ENCODE data around the gene UBAP1L.
"Not testable (repeated sequence)": the region's sequence is repeated elsewhere in the genome, so short reads cannot be mapped to it uniquely, and the experiment has no call there.

Gene UBAP1L

DNA sequence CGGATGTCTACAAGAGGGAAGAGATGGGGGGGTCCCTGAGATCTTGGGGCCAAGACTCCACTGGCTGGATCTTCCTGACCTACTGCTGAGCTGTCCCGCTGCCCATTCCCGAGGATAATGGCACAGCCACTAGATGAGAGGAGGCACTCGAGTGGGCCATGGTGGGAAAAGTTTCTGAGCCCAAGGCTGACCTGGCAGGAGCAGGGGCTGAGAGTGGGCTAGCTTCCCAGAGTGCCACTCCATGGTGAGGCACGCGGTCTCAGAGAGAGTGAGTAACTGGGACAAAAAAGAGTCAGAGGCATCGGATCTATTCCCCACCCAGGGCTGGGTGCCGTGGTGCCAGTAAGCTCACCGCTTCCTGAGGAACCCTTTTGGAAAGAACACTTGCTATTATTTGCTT, 58.9 kb downstream of the UBAP1L start:
- H3K4me3 Mint-ChIP-seq = no peak overlapping the region
- peaks cover 3% of the 10 kb centered on the region for H3K4me1 Mint-ChIP-seq (ENCODE audit: low read depth)
- no peaks in the 10 kb centered on the region for H3K9me3 Mint-ChIP-seq
- H3K36me3 Mint-ChIP-seq (ENCODE audit: low read depth) = no peaks in the 10 kb centered on the region
- no peaks in the 10 kb centered on the region for H3K27me3 Mint-ChIP-seq
- H3K27ac Mint-ChIP-seq = no peak overlapping the region

- Mint-ChIP-seq H3K4me1 (ENCODE audit: low read depth) (peaks cover 5% of the 10 kb centered on the region), H3K9me3 (no peaks in the 10 kb centered on the region), H3K27me3 (no peaks in the 10 kb centered on the region), H3K27ac (no peak overlapping the region), H3K4me3 (no peak overlapping the region), H3K36me3 (ENCODE audit: low read depth) (no peaks in the 10 kb centered on the region)
These were observed 59.7 kb downstream of the UBAP1L start for GRCh38 chr15:65055201-65055870.

- no peaks in the 10 kb centered on the region for H3K36me3 Mint-ChIP-seq (ENCODE audit: low read depth)
- no peak overlapping the region for H3K27ac Mint-ChIP-seq
- H3K27me3 Mint-ChIP-seq = no peaks in the 10 kb centered on the region
- H3K4me3 Mint-ChIP-seq = no peak overlapping the region
- no peaks in the 10 kb centered on the region for H3K9me3 Mint-ChIP-seq
- peaks cover 13% of the 10 kb centered on the region for H3K4me1 Mint-ChIP-seq (ENCODE audit: low read depth)
These were observed 60.4 kb downstream of the UBAP1L start for GRCh38 chr15:65054333-65055200.

- H3K4me1 Mint-ChIP-seq (ENCODE audit: low read depth) = peaks cover 20% of the 10 kb centered on the region
These were observed 62.0 kb downstream of the UBAP1L start for GRCh38 chr15:65052956-65053355.

GRCh38 chr15:65051266-65051665, 63.7 kb downstream of the UBAP1L start:
- no peaks in the 10 kb centered on the region for H3K36me3 Mint-ChIP-seq (ENCODE audit: low read depth)
- no peak overlapping the region for H3K27ac Mint-ChIP-seq
- no peak overlapping the region for H3K4me3 Mint-ChIP-seq

More at GRCh38 chr15:65052956-65053355, 62.0 kb downstream of the UBAP1L start:
- no peaks in the 10 kb centered on the region for H3K9me3 Mint-ChIP-seq
- no peaks in the 10 kb centered on the region for H3K27me3 Mint-ChIP-seq
- H3K4me3 Mint-ChIP-seq = no peak overlapping the region
- H3K36me3 Mint-ChIP-seq (ENCODE audit: low read depth) = no peaks in the 10 kb centered on the region
- no peak overlapping the region for H3K27ac Mint-ChIP-seq

DNA sequence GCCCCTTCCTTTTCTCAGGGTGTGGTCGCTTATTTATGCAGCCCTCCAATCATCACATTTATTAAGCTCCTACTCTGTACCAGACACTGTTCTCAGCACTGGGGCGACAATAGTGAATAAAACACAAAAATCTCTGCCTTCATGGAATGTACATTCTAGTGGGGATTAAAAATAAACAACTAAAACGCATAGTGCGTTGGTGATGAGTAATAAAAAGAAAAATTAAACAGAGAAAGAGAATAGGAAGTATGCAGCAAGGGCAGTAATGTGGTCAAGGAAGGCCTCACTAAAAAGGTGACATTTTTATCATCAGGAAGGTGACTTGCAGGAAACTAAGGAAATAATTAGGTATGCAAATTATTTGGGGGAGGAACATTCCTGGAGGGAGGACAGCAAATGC, 64.7 kb downstream of the UBAP1L start:
- no peaks in the 10 kb centered on the region for H3K9me3 Mint-ChIP-seq
- H3K27me3 Mint-ChIP-seq = peaks cover 4% of the 10 kb centered on the region
- H3K36me3 Mint-ChIP-seq (ENCODE audit: low read depth) = no peaks in the 10 kb centered on the region
- no peak overlapping the region for H3K4me3 Mint-ChIP-seq
- peak overlapping the region; percentile 39 for H3K27ac Mint-ChIP-seq
- peaks cover 16% of the 10 kb centered on the region for H3K4me1 Mint-ChIP-seq (ENCODE audit: low read depth)

More at GRCh38 chr15:65051266-65051665, 63.7 kb downstream of the UBAP1L start:
- peaks cover 4% of the 10 kb centered on the region for H3K27me3 Mint-ChIP-seq
- no peaks in the 10 kb centered on the region for H3K9me3 Mint-ChIP-seq
- H3K4me1 Mint-ChIP-seq (ENCODE audit: low read depth) = peaks cover 20% of the 10 kb centered on the region

GRCh38 chr15:65049418-65049840, 65.6 kb downstream of the UBAP1L start:
- no peaks in the 10 kb centered on the region for H3K36me3 Mint-ChIP-seq (ENCODE audit: low read depth)
- peaks cover 4% of the 10 kb centered on the region for H3K27me3 Mint-ChIP-seq
- H3K4me1 Mint-ChIP-seq (ENCODE audit: low read depth) = peaks cover 16% of the 10 kb centered on the region
- H3K9me3 Mint-ChIP-seq = no peaks in the 10 kb centered on the region
- H3K27ac Mint-ChIP-seq = peak overlapping the region; percentile 49
- H3K4me3 Mint-ChIP-seq = peak overlapping the region; percentile 43

GRCh38 chr15:65048241-65048640, 66.8 kb downstream of the UBAP1L start:
- Mint-ChIP-seq H3K4me3 (no peak overlapping the region), H3K36me3 (ENCODE audit: low read depth) (no peaks in the 10 kb centered on the region), H3K27ac (no peak overlapping the region), H3K27me3 (peaks cover 4% of the 10 kb centered on the region), H3K9me3 (no peaks in the 10 kb centered on the region), H3K4me1 (ENCODE audit: low read depth) (peaks cover 16% of the 10 kb centered on the region)

DNA sequence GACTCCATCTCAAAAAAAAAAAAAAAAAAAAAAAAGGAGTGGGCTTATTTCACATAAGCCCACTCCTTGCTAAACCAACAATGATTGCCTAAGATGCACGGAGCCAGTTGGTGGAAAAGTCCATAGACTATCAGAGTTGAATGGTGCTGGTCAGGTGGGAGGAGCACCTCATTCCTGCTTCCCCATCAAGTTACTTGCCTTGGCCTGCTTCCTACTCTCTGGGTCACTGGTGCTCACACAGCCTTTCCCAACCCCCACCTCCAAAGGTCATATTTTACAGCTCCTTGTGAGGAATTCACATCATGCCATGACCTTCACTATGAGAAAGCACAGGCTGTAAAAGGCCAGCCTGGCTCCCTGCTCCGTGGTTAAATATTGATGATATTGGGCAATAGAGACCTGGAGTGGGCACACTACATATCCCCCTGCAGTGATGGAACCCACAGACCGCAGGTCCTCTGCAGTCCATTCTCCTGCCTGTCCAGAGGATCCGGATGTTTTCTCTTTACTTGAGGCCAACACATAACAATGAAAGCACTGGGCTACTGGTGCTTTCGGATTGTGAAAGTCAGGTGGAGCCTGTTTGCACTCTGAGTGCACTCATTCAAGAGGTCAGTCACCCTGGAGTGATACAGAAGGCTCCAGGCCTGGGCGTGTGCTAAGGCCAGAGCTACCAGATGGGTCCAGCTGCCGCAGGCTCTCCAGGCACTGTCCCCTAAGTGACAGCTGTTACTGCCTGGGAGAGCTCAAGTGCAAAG, 70.1 kb downstream of the UBAP1L start, which contains the start of gene SLC51B:
TSS of gene SLC51B (plus strand) at position 664 of the 758 bp plus-strand sequence. CDS start 4,618 bp downstream, outside the sequence.
- Mint-ChIP-seq H3K4me3 (no peak within 1 kb of the TSS), H3K27ac (no peak within 1 kb of the TSS), H3K27me3 (peaks cover 4% of the 10 kb centered on the region), H3K4me1 (ENCODE audit: low read depth) (peaks cover 10% of the 10 kb centered on the region), H3K9me3 (no peaks in the 10 kb centered on the region), H3K36me3 (ENCODE audit: low read depth) (no peaks in the 10 kb centered on the region)

GRCh38 chr15:65044218-65044617, 70.8 kb downstream of the UBAP1L start:
- H3K27ac Mint-ChIP-seq; H3K4me1 Mint-ChIP-seq (ENCODE audit: low read depth); H3K9me3 Mint-ChIP-seq: not testable (repeated sequence)

GRCh38 chr15:65042776-65043327, 72.1 kb downstream of the UBAP1L start:
- Mint-ChIP-seq H3K36me3 (ENCODE audit: low read depth) (no peaks in the 10 kb centered on the region), H3K9me3 (no peaks in the 10 kb centered on the region), H3K4me1 (ENCODE audit: low read depth) (no peaks in the 10 kb centered on the region), H3K4me3 (no peak overlapping the region), H3K27me3 (peaks cover 4% of the 10 kb centered on the region), H3K27ac (no peak overlapping the region)

More at GRCh38 chr15:65044218-65044617, 70.8 kb downstream of the UBAP1L start:
- not testable (repeated sequence) for H3K27me3 Mint-ChIP-seq; H3K36me3 Mint-ChIP-seq (ENCODE audit: low read depth); H3K4me3 Mint-ChIP-seq

Data from stimulated activated naive CD8-positive, alpha-beta T cell treated with anti-CD3 and anti-CD28 coated beads, Interleukin-15, Interleukin-2, amounts not matched to agents 100 ng/mL and 50 ng/mL, for 24 hours (primary cell).